A673 (cell line): Measurements from ENCODE around the gene FAM168A. TPM values are rescaled to one million over a fixed set of nuclear protein-coding genes. Genes with fewer than 3 reads are reported as not detected.

ENCODE experiments used
- BruUV-seq: library from RNA; stranded (reverse); fragments of 400-500 nt; replicated peaks from 2 replicates; lab custom pipeline; 2021; lab: Mats Ljungman, UMichigan
- CTCF ChIA-PET: fragments of 300-600 bp; sonication (Branson Sonifier 250); formaldehyde crosslinking; loops from one replicate; lab custom pipeline; 2022; ENCODE audit warnings: antibody characterized with exemption; lab: Charles Lee
- POLR2A ChIA-PET: fragments of 300-600 bp; sonication (Branson Sonifier 250); formaldehyde crosslinking; loops from one replicate; lab custom pipeline; 2022; ENCODE audit warnings: antibody characterized with exemption; ENCODE audit not compliant: low non-redundant PET; lab: Charles Lee
- DNase-seq: peaks from one replicate; pipeline ENCODE4 v3.0.0-alpha.2; 2015; ENCODE audit warnings: low spot score
- H3K27ac ChIP-seq: fragments of 200-600 bp; sonication (generic); 2 replicates; pipeline ENCODE4 v1.5.1; 2016; ENCODE audit warnings: mixed run types, low read depth, mild to moderate bottlenecking, mixed read lengths, antibody characterized with exemption, low read length; ENCODE audit not compliant: poor library complexity, severe bottlenecking
- H3K27me3 ChIP-seq: fragments of 200-600 bp; sonication (generic); replicated peaks from 2 replicates; pipeline ENCODE4 v1.6.1; 2017; ENCODE audit warnings: mixed run types, low read depth, mild to moderate bottlenecking, mixed read lengths, antibody characterized with exemption, low read length; ENCODE audit not compliant: insufficient read depth, poor library complexity
- H3K36me3 ChIP-seq: fragments of 200-600 bp; sonication (generic); 2 replicates; pipeline ENCODE4 v1.6.1; 2016; ENCODE audit warnings: mixed run types, mild to moderate bottlenecking, mixed read lengths, antibody characterized with exemption, low read length; ENCODE audit not compliant: insufficient read depth, poor library complexity, severe bottlenecking
- H3K4me1 ChIP-seq: fragments of 200-600 bp; sonication (generic); 2 replicates; pipeline ENCODE4 v1.6.1; 2017; ENCODE audit warnings: mixed run types, mild to moderate bottlenecking, mixed read lengths, antibody characterized with exemption, low read length; ENCODE audit not compliant: insufficient read depth, poor library complexity, severe bottlenecking
- H3K4me3 ChIP-seq: fragments of 200-600 bp; sonication (generic); 2 replicates; pipeline ENCODE4 v1.5.1; 2016; ENCODE audit warnings: low read depth, mixed run types, mild to moderate bottlenecking, mixed read lengths, low read length; ENCODE audit not compliant: poor library complexity, severe bottlenecking
- H3K9me3 ChIP-seq: fragments of 200-600 bp; sonication (generic); 2 replicates; pipeline ENCODE4 v1.6.1; 2016; ENCODE audit warnings: mixed run types, low read depth, mild to moderate bottlenecking, mixed read lengths, antibody characterized with exemption, low read length; ENCODE audit not compliant: poor library complexity, severe bottlenecking
- CTCF ChIP-seq: fragments of 300-800, 200-600 bp; sonication (generic); conservative IDR thresholded peaks from 2 replicates; pipeline ENCODE4 v1.5.1; 2017; ENCODE audit warnings: low read depth, mild to moderate bottlenecking, antibody characterized with exemption, low read length, moderate library complexity, mixed read lengths
- EZH2 ChIP-seq: fragments of 200-600 bp; sonication (generic); IDR thresholded peaks from 2 replicates; pipeline ENCODE4 v1.6.1; 2017; ENCODE audit warnings: borderline replicate concordance, low read depth, mild to moderate bottlenecking, mixed read lengths, antibody characterized with exemption, low read length; ENCODE audit not compliant: poor library complexity, severe bottlenecking
- intact Hi-C: fragments of 100-400 bp; cut with micrococcal nuclease; formaldehyde crosslinking; loops from one replicate; pipeline ENCODE4 v1.10.0; 2022; ENCODE audit not compliant: unreplicated experiment
- total RNA-seq: library from RNA; stranded (reverse); gene quantifications from 2 replicates; pipeline ENCODE4 v1.2.3, GENCODE V29; 2021

Gene FAM168A
- total RNA-seq, 1 experiment from 2014 or later: 46.1 TPM

- H3K4me1 ChIP-seq: peaks cover 23% of the 10 kb centered on the region
- intact Hi-C loops: loop anchor here (5.0 kb wide), 1 partner anchor 122 kb away; no protein-coding TSS in a partner anchor
- H3K4me3 ChIP-seq: peak overlapping the region; percentile 95
- CTCF ChIA-PET: interaction anchor here (0.6 to 1.7 kb wide), 5 partner anchors 27 to 855 kb away, joined by 3 to 7 read pairs (median 5); no protein-coding TSS in a partner anchor
- TSS peak; percentile 98 for BruUV-seq
- H3K27ac ChIP-seq: peak overlapping the region; percentile 87
- DNase-seq: no peak
- no peaks in the 10 kb centered on the region for H3K36me3 ChIP-seq
- H3K9me3 ChIP-seq: no peaks in the 10 kb centered on the region
- TF ChIP-seq EZH2 (no peak), CTCF (no peak)
- H3K27me3 ChIP-seq: no peaks in the 10 kb centered on the region
- POLR2A ChIA-PET: interaction anchor here (0.9 kb wide), 1 partner anchor 292 kb away, joined by 4 read pairs; no protein-coding TSS in a partner anchor
Observed at GRCh38 chr11:73598719-73599379, 937 bp upstream of the FAM168A start.

GRCh38 chr11:73597336-73597955, 466 bp downstream of the FAM168A start:
- Histone ChIP-seq H3K4me1 (peaks cover 31% of the 10 kb centered on the region), H3K27me3 (no peaks in the 10 kb centered on the region), H3K9me3 (no peaks in the 10 kb centered on the region), H3K4me3 (peak overlapping the region; percentile 95), H3K27ac (peak overlapping the region; percentile 87), H3K36me3 (no peaks in the 10 kb centered on the region)
- BruUV-seq: no TSS peak
- no peak for TF ChIP-seq EZH2
- TF ChIP-seq CTCF: no peak
- POLR2A ChIA-PET: no interaction called here
- intact Hi-C loops: loop anchor here (5.0 kb wide), 1 partner anchor 120 kb away; no protein-coding TSS in a partner anchor
- no peak for DNase-seq
- CTCF ChIA-PET: interaction anchor here (1.7 kb wide), 1 partner anchor 28 kb away, joined by 7 read pairs; no protein-coding TSS in a partner anchor

- H3K4me3 ChIP-seq: peak overlapping the region; percentile 95
- no TSS peak for BruUV-seq
- TF ChIP-seq EZH2 (no peak), CTCF (no peak)
- H3K36me3 ChIP-seq: no peaks in the 10 kb centered on the region
- H3K27me3 ChIP-seq: no peaks in the 10 kb centered on the region
- H3K27ac ChIP-seq: no peak overlapping the region
- ChIA-PET POLR2A (no interaction called here), CTCF (no interaction called here)
- intact Hi-C loops: loop anchor here (5.0 kb wide), 1 partner anchor 119 kb away; no protein-coding TSS in a partner anchor
- H3K9me3 ChIP-seq: no peaks in the 10 kb centered on the region
- DNase-seq: no peak
- peaks cover 31% of the 10 kb centered on the region for H3K4me1 ChIP-seq
Observed at GRCh38 chr11:73596547-73596946, 1.4 kb downstream of the FAM168A start.
